ENCODE data around the gene SSUH2.
"Not testable (repeated sequence)": the region's sequence is repeated elsewhere in the genome, so short reads cannot be mapped to it uniquely, and the experiment has no call there.

Gene SSUH2, protein sequence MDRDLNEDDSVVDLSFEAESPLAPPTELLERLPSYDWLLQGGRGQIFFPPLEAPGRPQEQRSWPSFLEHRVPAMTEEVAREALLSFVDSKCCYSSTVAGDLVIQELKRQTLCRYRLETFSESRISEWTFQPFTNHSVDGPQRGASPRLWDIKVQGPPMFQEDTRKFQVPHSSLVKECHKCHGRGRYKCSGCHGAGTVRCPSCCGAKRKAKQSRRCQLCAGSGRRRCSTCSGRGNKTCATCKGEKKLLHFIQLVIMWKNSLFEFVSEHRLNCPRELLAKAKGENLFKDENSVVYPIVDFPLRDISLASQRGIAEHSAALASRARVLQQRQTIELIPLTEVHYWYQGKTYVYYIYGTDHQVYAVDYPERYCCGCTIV

GRCh38 chr3:8644748-8645390, at the start of gene SSUH2:
SSUH2 (minus strand) TSS chr3:8644798; CDS start chr3:8644758, 40 bp downstream.
- no peak for DNase-seq (ENCODE audit: low spot score)

DNA sequence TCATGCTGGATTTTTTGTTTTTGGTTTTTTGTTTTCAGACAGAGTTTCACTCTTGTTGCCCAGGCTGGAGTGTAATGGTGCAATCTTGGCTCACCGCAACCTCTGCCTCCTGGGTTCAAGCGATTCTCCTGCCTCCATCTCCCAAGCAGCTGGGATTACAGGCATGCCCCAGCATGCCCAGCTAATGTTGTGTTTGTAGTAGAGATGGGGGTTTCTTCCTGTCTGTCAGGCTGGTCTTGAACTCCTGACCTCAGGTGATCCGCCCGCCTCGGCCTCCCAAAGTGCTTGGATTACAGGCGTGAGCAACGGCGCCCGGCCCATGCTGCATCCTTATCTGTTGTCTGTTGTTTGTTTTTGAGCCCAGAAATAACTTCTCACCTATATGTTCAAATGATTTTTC, 46.7 kb upstream of the SSUH2 start:
- not testable (repeated sequence) for DNase-seq (ENCODE audit: low spot score)

- not testable (repeated sequence) for DNase-seq (ENCODE audit: low spot score)
These were observed 40.4 kb upstream of the SSUH2 start for GRCh38 chr3:8684992-8685391.

DNA sequence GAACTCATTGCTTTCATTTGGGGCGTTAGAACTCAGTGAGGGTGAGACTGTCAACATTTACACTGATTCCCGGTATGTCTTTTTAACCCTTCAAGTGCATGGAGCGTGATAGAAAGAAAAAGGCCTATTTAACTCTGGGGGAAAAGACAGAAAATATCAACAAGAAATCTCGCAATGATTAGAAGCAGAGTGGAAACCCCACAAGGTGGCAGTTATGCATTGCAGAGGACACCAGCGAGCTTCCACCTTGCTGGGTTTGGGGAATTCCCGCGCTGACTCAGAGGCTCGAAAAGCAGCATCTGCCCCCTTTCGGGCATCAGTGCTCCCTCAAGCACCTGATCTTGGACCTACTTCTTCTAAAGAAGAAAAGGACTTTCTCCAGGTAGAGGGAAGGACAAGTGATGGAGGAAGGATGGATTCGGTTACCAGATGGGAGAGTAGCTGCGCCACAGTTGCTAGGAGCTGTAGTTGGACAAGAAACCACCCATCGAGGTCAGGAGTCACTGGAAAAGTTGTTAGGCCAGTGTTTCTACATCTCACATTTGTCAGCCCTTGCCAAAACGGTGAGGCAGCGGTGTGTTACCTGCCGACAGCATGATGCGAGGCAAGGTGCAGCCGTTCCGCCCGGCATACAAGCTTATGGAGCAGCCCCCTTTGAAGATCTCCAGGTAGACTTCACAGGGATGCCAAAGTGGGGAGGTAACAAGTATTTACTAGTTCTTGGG, 38.4 kb upstream of the SSUH2 start:
- not testable (repeated sequence) for DNase-seq (ENCODE audit: low spot score)

GRCh38 chr3:8681881-8682538, 37.4 kb upstream of the SSUH2 start:
- DNase-seq (ENCODE audit: low spot score), result not testable (repeated sequence)

DNA sequence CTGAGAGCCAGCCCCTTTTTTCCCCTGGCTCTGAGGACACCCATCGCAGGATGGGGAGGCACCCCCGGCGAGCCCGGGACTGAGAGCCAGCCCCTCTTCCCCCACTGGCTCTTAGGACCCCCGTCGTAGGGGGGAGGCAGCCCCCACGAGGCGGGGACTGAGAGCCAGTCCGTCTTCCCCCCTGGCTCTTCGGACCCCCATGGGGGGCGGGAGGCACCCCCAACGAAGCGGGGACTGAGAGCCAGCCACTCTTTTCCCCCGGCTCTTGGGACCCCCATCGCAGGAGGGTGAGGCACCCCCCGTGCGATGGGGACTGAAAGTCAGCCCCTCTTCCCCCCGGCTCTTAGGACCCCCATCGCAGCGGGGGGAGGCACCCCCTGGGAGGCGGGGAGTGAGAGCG, 36.8 kb upstream of the SSUH2 start:
- DNase-seq (ENCODE audit: low spot score), result no peak

GRCh38 chr3:8679817-8680553, 35.4 kb upstream of the SSUH2 start:
- DNase-seq (ENCODE audit: low spot score), result not testable (repeated sequence)

- no peak for DNase-seq (ENCODE audit: low spot score)
These were observed 34.2 kb upstream of the SSUH2 start for GRCh38 chr3:8678751-8679150.

DNA sequence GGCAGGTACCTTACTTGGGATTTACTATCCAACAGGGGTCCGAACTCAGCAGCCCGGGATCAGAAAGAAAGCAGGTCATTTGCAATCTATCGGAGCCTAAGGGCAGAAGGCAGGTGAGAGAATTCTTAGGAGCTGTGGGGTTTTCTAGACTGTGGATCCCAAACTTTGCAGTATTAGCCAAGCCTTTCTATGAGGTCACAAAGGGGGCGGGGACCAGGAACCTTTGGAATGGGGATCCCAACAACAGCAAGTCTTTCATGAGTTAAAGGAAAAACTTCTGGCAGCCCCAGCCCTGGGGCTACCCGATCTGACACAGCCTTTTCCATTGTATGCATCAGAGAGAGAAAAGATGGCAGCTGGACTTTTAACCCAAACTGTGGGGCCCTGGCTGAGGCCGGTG, 32.7 kb upstream of the SSUH2 start:
- not testable (repeated sequence) for DNase-seq (ENCODE audit: low spot score)

- not testable (repeated sequence) for DNase-seq (ENCODE audit: low spot score)
These were observed 31.0 kb upstream of the SSUH2 start for GRCh38 chr3:8675591-8675990.

DNA sequence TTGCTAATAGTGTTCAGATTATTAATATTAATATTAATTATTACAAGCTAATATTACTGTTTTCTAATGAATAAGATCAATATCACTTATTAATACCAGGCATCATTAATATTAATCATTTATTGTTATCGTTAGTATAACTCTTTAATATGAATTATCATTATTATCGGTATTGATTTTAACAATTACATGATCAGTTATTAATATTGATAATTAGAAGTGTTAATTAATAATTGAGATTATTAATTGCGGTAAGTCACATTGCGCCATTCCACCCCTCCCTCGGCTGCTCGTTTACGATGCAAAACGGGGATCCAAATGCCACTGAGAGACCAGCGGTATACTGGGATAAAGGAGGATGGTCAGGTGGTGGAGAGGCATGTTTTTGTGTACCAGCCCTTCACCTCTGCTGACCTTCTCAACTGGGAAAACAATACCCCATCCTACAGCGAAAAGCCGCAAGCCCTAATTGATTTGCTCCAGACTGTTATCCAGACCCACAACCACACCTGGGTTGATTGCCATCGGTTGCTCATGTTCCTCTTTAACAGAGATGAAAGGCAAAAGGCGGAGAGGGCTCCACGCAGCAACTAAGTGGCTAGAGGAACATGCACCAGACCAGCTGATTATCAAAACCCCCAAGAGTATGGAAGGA, 28.6 kb upstream of the SSUH2 start:
- DNase-seq (ENCODE audit: low spot score), result no peak

GRCh38 chr3:8669019-8669418, 24.4 kb upstream of the SSUH2 start:
- DNase-seq (ENCODE audit: low spot score), result no peak

DNA sequence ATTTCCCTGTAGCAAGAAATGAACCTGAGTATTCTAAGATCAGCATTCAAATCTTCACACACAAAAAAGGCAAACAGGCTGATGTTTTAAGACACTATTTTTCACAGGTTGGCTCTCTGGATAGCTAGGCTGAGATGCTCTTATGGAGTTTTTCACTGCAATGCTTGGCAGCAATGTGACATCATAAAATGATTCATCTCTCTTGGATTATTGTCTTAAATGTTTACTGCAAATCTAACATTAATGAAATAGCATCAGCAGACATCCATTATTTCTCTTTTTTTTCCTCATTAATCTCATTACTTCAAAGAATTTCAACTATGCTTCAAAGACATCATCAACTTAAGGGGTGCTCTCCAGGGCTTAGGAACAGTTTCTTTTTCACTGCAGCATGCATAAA, 23.6 kb upstream of the SSUH2 start:
- DNase-seq (ENCODE audit: low spot score), result no peak

- DNase-seq (ENCODE audit: low spot score), result no peak
These were observed 23.0 kb upstream of the SSUH2 start for GRCh38 chr3:8667463-8668091.

- DNase-seq (ENCODE audit: low spot score), result no peak
These were observed 20.9 kb upstream of the SSUH2 start for GRCh38 chr3:8665407-8665896.

GRCh38 chr3:8663177-8664061, 18.8 kb upstream of the SSUH2 start:
- peak; percentile 58 for DNase-seq (ENCODE audit: low spot score)

DNA sequence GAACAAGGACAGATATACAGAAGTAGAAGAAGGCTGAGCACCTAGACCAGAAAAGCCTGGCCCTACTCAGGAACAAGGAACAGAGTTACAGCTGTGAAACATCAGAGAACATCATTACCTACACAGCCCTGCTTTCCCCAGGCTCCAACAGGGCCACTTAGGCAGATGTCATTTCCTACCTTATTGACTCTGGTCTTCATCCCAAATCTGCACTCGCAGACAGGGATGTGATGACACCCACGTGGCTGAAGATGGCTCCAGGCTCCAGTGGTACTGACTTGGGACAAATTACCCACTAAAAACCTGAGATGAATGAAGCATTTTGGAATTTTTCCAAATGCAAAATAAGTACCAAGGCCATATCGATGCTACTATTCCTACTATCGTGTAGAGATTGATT, 18.0 kb upstream of the SSUH2 start:
- no peak for DNase-seq (ENCODE audit: low spot score)

DNA sequence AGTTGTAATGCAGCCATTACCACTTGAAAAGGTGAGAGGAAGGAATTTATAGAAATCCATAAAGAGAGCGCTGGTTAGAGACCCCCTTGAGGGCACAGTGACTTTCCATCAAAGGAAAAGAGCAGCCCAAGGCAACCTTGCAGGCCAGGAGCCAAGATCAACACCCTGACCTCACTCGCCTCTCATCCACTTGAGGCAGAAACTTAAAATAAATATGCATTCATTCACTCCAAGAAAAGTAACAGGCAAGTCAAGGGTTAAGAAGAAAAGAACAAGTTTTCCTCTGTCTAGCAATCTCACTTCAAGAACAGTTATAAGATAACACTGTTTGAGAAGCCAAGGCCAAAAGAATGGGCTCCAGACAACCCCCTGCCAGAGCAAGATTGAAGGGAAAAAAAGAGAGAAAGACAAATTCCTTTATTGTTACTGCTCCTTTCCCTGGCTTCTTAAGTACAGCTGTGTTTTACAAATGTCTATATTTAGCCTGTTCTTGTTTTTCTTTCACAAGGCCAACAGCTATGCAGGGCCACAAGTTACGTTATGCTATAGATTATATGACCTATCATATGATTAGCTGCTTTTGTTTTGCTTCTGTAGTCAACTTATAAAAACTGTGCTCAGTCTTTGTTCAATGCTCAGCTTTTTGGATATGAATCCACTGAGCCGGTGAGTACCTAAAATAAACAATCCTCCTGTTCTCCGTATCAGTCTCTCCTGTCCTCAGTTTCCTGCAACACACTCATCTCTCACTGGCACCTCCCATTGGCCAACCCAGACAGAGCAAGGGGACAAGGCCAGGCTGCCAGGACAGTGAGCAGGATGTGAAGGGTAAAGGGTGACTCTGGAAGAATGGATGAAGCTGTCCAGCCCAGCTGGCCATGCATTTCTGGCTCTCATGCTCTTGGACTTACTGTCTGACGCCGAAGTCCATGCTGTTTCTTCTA, 15.8 kb upstream of the SSUH2 start:
- no peak for DNase-seq (ENCODE audit: low spot score)
